GM18502 (cell line): ENCODE data around the gene ZNF410.
A peak's percentile ranks its signal among the peaks of the same experiment; 100 is the strongest.
"Not testable (repeated sequence)": the region's sequence is repeated elsewhere in the genome, so short reads cannot be mapped to it uniquely, and the experiment has no call there.

ENCODE experiments used
- ATAC-seq: cut with Tn5 transposase; IDR thresholded peaks from one replicate; pipeline ENCODE4 v1.9.1; 2021; ENCODE audit warnings: mild to moderate bottlenecking; ENCODE audit not compliant: unreplicated experiment, poor library complexity

ZNF410 gene, protein sequence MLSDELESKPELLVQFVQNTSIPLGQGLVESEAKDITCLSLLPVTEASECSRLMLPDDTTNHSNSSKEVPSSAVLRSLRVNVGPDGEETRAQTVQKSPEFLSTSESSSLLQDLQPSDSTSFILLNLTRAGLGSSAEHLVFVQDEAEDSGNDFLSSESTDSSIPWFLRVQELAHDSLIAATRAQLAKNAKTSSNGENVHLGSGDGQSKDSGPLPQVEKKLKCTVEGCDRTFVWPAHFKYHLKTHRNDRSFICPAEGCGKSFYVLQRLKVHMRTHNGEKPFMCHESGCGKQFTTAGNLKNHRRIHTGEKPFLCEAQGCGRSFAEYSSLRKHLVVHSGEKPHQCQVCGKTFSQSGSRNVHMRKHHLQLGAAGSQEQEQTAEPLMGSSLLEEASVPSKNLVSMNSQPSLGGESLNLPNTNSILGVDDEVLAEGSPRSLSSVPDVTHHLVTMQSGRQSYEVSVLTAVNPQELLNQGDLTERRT

DNA sequence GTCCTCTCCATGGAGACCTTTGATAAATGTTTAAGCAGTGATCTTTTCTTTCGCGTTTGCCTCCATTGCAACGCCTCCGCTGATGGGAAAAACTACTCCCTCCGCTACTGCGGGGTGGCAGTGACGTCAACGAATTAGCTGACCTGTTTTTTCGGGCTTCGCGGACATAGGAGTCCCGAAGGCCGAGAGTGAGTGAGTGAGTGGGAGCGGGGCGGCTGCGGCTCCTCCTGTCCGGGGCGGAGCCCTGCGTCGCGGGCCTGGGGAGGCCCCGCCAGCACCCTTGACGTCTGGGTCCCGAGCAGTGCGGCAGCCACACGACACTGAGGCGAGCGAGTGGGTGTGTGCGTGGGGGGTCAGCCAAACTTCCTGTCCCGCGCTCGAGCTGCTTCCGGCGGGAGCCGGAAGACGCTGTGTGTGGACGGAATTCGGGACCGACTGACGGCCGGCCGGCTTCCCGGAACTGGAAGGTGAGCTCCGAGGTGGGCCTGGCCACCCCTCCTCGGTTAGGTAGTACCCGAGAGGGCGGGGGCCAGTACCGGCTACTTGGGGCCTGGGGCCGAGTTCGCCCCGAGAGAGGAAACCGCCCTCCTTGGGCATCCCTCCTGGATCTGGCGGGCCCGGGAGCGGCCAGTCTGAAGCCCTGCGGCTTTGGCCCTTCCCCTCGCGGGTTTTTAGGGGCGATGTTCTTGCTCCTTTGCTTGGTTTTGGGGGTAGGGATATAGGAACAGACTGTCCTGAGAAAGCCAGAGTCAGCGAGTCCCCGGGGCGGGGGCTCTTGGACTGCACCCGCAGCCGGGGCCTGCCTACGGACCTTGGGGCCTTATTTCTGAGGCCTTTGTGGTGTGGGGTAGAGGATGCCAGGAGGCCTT, at the start of gene ZNF410:
ZNF410 (plus strand) TSS at position 411 of the 869 bp plus-strand sequence. CDS start 5,317 bp downstream, outside the sequence.
- peak; percentile 96 for ATAC-seq

DNA sequence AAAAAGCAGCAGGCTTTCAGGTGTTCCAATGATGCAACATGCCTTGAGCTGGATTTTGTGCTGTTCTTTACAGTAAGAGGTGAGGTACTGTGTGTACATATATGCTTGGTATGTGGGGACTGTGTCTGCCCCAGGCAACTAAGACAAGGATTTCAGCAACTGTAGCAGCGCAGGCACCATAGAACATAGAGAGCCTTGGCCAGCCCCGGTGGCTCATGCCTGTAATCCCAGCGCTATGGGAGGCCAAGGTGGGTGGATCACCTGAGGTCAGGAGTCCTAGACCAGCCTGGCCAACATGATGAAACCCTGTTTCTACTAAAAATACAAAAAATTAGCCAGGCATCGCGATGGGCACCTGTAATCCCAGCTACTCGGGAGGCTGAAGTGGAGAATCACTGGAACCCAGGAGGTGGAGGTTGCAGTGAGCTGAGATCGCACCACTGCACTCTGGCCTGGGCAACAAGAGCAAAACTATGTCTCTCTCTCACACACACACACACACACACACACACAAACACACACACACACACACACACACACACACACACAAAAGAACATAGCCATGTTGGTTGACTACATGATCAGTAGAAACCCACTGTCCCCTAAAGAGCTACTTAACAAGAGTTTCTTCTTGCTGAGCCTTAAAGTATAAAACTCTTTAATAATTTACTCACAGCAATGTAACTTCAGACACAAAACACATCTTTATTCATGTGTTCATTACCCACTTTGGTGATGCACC, 48.2 kb upstream of the ZNF410 start:
- not testable (repeated sequence) for ATAC-seq

DNA sequence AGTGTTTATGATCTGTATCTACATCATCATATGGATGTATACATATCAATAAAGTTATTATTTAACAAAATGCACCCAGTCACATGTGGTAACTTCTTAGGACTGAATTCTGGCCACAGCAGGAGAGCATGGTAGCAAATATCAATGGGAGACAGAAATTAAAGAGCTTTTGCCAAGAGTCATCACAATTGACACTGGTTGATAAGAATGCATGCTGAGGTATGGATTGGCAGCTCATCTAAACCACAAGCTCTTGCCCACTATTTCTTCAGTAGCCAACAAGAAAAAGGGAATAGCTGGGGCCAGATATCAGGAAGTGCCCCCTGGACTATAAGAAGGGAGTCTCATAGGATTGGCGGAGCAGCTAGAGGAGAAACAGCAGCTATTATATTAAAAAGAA, 44.5 kb upstream of the ZNF410 start:
- no peak for ATAC-seq

DNA sequence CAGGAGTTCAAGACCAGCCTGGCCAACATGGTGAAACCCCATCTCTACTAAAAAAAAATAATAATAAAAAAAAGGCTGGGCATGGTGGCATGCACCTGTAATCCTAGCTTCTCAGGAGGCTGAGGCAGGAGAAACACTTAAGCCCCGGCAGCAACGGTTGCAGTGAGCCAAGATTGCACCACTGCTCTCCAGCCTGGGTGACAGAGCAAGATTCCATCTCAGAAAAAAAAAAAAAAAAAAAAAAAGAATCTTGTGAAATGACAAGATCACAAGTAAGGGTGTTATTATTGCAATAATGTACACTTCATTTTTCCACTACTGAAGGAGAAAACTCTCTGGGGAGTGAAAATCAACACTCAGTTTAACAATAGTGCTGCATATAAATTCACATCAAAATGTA, 43.8 kb upstream of the ZNF410 start:
- no peak for ATAC-seq

DNA sequence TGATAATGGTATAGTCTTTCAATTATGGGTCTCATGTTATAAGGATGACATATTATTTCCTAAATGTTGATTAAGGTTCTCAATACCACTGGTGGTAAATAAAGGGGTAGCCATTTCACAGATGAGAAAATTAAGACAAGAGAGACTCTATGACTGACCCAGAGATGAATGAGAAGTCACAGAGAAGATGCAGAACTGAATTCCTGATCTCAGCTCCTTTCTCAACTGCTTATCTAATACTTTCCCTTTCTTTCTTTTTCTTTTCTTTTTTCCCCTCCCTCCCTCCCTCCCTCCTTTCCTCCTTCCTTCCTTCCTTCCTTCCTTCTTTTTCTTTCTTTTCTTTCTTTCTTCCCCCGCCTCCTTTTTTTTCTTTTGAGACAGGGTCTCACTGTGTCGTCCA, 43.4 kb upstream of the ZNF410 start:
- no peak for ATAC-seq

DNA sequence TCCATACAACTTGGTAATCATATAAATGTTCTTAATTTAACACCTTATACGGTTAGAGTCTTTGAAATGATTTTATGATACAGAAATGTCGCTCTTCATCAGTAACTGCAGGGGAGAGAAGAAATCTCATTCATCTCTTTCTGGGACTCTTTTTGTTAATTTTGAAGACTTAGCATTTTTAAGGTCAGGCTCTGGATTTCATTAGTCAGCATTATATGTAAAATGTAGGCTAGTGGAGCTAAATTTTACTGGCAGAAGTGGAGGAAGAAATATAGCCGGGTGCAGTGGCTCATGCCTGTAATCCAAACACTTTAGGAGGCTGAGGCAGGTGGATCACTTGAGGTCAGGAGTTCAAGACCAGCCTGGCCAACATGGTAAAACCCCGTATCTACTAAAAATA, 39.7 kb upstream of the ZNF410 start:
- no peak for ATAC-seq

DNA sequence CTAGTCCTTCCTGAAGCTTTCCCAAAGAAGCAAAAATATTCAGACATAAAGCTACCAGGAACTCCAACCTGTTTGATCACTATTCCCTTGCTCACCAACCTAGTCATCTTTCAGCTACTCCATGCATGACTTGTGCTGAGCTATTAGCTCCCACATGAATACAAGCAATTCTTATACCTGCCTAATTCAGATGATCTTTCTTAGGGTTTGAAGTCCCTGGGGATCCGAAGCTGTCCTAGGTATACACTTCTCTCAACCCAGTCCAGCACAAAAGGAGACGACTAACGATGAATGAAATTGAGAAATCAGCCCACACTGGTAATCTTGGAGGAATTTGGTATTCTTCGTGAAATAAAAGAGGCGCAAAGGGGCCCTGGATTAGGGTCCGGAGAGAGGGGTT, 35.7 kb upstream of the ZNF410 start:
- no peak for ATAC-seq

DNA sequence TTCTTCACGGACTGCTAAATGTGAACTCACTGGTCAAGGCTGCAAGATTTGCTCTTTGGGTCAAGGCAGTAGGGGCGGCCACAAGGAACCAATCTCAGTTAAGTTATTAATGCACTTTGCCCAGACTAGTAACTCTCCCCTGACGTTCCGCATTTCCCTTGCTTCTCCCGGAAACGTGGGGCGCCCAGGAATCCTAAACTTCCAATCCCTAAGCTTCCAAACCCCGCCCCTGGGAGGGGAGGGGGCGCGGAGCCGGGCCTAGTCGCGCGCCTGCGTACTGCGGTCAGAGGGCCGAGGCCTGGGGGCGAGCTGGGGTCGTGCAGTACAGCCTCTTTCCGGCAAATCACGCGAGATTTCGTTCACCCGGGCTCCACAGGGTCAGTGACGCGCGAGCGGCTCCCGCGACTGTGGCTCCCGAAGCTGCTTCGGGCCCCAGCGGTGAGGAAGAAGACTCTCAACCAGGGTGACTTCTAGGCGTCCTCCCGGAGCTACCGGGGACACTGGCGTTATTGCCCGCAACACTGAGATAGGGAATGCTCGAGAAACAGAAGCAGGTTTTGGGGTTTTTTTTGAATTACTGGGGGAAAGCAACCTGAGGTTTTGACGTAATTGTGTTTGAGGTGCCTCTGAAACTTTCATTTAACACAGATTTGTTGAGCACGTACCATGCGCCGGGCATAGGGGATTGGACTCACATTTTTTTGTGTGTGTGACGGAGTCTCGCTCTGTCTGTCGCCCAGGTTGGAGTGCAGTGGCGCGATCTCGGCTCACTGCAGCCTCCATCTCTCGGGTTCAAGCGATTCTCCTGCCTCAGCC, 34.9 kb upstream of the ZNF410 start, which contains the start of gene PTGR2:
PTGR2 (plus strand) TSS at position 265 of the 816 bp plus-strand sequence. CDS start 7,032 bp downstream, outside the sequence.
- ATAC-seq, result peak; percentile 89

DNA sequence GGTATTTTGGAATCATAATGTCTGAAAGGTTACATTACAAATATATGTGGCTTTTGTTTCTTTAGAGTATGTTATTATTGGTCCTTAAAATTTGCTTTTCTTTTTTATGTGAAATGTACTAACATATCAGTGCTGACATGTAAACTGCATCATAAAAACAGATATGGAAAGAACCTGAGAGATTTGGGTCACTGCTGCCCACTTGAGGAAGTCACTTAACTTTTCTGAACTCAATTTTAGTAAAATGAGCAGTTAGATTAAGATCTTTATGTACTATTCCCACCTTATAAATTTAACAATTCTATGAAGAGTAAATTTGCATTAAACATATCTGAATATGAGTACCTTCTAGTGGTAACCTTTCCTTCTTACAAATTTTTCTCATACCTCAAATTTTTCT, 27.5 kb upstream of the ZNF410 start:
- ATAC-seq, result no peak

DNA sequence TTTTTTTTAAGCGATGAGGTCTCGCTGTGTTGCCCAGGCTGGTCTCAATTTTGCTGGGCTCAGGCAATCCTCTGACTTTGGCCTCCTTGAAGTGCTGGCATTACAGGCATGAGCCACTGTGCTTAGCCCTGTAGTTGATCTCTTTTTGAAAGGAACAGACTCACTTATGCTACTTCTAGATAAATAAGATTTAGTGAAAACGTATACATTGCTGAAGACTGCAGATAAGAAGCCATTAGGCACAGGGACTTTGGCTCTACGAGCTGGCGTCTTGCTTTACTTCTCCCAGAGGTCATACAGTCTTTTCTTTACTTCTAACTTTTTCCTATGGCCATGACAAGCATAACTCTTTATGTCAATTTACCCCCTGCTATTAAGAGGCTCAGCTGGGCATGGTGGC, 25.6 kb upstream of the ZNF410 start:
- ATAC-seq, result no peak

DNA sequence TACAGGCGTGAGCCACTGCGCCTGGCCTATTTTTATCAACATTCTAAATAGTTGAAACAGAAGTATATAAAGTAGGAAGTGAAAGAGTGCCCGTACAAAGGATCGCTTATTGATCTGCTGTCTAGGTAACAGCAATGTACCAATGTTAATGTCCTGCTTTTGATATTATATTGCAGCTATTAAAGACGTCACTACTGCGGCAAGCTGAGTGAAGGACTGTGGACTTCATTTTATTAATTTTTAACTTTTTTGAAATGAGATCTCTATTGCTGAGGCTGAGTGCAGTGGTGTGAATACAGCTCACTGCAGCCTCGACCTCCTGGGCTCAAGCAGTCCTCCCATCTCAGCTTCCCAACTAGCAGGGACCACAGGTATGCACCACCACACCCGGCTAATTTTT, 24.2 kb upstream of the ZNF410 start:
- ATAC-seq, result no peak

DNA sequence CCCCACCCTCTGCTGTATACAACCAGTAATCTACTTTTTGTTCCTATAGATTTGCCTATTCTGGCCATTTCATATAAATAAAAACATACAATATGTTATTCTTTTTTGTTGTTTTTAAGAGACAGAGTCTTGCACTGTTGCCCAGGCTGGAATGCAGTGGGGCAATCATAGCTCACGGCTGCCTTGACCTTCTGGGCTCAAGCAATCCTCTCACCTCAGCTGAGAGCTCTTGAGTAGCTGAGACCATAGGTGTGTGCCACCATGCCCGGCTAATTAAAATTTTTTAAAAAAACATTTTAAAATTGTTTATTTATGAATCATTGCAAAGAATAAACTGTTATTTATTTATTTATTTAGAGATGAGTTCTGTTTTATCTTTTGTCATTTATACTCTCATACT, 23.4 kb upstream of the ZNF410 start:
- no peak for ATAC-seq

DNA sequence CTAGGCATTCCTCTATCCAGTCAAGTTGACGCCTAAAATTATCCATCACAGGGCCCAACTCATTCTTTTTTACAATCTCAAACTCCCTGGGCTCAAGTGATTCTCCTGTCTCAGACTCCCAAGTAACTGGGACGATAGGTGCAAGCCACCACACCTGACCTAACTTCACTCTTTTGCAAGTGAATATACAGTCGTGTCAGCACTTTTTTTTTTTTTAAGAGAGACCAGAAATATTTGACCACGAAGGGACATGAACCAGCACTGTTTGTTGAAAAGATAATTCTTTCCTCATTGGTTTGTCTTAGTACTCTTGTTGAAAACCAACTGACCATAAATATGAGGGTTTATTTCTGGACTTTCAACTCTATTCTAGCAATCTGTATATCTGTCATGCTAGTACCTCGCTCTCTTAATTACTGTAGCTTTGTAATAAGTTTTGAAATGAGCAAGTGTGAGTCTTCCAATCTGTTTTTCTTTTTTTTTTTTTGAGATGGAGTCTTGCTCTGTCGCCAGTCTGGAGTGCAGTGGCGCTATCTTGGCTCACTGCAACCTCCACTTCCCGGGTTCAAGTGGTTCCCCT, 21.0 kb upstream of the ZNF410 start:
- ATAC-seq, result no peak

DNA sequence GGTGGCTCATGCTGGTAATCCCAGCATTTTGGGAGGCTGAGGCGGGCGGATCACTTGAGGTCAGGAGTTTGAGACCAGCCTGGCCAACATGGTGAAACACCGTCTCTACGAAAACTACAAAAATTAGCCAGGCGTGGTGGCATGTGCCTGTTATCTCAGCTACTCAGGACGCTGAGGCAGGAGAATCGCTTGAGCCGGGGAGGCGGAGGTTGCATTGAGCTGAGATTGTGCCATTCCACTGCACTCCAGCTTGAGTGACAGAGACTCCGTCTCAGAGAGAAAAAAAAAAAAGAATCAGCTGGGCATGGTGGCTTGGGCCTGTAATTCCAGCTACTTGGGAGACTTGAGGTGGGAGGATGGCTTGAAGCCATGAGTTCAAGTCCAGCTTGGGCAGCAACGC, 16.9 kb upstream of the ZNF410 start:
- not testable (repeated sequence) for ATAC-seq

DNA sequence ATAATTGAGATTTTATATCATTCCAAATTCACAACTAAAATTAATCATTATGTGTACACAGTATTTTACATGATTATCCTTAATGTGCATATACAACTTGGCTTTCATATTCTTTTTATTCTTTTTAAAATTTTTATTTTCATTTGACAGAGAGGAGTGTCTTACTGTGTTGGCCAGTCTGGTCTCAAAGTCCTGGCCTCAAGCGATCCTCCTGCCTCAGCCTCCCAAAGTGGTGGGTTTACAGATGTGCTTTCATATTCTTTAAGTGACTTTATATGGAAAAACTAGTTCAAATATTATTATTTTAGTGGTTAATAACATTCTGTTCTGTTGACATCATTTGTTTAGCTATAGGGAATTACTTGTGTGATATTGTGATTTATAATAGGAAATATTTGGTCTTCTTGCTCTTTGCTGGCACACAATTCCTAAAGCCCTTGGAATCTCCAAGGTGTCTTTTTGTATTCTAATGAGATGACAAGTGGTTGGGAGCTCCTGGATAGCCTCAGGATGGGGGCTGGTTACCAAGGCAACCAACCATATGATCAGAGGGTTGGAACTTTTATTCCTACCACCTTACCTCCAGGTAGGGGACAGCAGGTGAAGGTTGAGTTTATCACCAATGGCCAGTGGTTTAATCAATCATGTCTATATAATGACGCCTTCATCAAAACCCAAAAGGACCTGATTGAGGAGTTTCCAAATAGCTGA, 16.0 kb upstream of the ZNF410 start:
- no peak for ATAC-seq

DNA sequence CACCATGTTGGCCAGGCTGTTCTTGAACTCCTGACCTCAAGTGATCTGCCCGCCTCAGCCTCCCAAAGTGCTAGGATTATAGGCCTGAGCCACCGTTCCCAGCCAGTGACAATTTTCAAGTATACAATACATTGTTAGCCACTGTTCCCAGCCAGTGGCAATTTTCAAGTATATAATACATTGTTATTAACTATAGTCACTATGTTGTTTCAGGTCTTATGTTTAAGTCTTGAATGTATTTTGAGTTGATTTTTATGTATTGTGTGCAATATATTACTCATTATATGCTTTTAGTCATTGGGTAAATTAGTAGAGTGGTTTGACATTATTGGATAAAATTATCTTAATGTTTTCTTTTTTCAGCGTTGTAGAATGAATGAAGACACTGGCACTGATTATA, 13.0 kb upstream of the ZNF410 start:
- no peak for ATAC-seq

DNA sequence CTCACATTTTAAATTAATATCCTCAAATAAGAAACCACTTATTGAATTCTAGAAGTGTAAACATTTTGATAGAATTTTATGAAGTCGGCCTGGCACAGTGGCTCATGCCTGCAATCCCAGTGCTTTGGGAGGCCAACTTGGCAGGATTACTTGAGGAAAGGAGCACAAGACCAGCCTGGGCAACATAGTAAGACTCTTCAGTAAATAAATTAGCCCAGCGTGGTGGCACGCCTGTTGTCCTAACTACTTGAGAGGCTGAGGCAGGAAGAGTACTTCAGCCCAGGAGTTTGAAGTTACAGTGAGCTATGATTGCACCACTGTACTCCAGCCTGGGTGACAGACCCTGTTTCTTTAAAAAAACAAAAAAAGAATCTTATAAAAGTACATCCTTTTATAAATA, 8.9 kb upstream of the ZNF410 start:
- ATAC-seq, result no peak

DNA sequence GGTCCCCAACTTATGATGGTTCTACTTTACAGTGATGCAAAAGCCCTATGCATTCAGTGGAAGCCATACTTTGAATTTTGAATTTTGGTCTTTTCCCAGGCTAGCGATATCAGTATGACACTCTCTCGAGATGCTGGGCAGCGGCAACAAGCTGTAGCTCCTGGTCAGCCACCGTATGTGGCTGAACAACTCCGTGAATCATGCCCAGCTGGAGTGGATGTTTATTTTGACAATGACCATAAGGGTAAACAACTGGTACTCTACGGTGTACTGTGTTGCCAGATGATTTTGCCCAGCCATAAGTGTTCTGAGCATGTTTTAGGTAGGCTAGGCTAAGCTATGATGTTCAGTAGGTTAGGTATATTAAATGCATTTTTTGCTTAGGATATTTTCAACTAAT, 8.2 kb upstream of the ZNF410 start:
- no peak for ATAC-seq

DNA sequence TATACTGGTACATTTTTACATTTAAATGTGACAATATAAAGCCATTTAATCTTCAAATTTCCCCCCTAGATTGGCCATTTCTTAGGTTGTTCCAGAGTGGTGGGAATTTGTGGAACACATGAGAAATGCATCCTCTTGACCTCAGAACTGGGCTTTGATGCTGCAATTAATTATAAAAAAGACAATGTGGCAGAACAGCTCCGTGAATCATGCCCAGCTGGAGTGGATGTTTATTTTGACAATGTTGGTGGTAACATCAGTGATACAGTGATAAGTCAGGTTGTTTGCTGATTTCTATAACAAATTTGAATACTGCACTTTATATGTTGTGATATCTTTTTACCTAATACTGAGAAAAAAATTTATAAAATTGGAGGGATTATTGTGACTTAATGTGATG, 7.6 kb upstream of the ZNF410 start:
- no peak for ATAC-seq
